HCEC 1CT (cell line): ENCODE results near the gene MPP3.

Experiments
- DNase-seq: peaks from one replicate; pipeline ENCODE4 v3.0.0-alpha.2; 2017

The MPP3 gene

DNA sequence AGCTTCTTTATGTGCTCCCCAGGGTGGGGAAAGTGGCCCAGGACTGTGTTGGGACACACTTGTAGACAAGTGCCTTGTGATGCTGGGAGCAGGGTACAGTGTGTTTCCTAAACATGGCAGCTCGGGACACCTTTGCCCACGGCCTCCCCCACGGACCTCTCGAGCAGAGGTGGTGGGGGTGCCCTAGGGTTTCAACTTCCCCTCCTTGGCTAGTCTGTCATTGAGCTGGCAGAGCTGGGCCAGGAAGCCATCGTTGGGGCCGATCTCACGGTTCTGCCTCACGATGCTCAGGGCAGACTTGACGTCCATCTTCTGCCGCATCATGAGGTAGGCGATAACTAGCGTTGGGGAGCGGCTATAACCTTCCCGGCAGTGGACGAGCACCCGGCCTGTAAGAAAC, 63.5 kb downstream of the MPP3 start:
- DNase-seq, result no peak

DNA sequence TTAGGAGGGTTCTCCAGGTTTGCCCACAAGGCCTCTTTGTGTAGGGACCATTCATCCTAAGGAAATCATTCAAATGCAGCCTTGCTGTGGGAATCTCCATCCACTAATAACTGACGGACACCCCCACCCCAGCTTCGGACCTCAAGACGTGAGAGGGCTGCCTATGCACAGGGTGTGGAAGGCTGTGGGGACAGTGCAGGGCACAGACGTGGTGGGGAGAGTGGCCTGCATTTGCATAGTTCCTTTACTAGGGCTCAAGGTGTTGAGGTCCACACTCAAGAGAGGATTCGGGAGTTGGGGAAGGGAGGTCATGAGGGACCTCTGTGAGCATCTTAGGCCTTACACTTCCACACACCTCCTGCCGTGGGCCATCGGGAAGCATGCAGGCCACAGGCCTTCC, 64.0 kb downstream of the MPP3 start:
- no peak for DNase-seq

DNA sequence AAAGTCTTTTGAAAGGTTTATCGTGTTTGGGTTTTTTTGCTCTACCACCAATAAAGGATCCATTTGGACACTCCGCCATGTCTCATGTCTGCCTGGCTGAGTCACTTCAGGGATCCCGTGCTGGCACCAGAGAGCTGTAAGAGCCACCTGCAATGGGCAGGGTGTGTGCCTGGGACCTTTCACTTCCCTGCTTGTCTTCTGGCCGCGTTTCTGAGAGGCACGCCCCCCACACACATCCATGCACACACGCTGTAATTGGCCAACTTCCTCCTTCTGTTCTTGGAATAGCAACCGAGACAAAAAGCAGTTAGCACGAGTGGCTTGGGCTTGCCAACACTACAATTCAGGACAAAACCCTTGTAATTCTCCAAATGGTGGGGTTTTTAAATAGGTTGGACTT, 64.6 kb downstream of the MPP3 start:
- no peak for DNase-seq

DNA sequence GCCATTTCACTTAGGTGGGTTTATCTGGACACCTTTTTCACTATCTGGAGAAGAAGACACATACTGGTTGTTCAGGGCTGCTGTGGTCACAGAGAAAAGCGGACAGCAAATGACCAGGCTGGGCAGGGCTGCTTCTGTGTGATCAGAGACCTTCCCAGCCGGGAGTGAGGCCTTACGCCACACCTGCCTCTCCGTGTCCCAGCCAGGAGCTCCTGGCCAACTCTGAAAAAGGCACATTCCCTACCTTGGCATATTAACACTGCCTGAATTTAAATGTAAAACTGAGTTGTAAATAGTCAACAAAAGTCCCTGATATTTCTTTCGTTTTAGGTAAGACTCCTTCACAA, 65.3 kb downstream of the MPP3 start:
- no peak for DNase-seq

GRCh38 chr17:43767053-43767712, 65.8 kb downstream of the MPP3 start:
- DNase-seq, result no peak

DNA sequence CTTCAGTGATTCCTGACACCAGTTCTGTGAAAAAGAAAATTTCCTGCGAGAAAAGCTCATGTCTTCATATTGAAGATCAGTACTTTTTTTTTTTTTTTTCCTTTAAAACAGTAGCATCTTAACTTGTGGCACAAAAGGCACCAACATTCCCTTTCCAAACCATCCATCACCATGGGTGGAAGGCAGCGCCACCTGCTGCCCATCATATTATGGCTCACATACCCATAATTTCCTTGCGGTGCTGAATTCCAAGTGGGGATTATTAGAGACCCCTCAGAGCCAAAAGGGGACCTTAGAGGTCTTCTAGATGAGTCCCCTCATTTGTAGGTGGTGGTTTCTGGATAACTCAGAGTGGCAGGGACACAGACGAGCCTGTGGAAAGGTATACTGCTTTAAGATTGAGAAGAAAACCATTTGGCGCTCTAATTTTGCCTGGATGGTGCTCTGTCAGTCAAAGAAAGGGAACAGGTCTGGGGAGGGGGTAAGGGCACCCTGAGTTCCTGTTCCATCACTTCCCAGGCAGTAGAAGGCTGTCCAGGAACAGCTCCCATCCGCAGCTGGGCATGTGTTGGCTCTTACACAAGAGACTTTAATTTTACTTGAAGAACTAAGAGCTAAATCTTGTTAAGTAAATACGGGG, 66.4 kb downstream of the MPP3 start:
- peak; percentile 33 for DNase-seq

DNA sequence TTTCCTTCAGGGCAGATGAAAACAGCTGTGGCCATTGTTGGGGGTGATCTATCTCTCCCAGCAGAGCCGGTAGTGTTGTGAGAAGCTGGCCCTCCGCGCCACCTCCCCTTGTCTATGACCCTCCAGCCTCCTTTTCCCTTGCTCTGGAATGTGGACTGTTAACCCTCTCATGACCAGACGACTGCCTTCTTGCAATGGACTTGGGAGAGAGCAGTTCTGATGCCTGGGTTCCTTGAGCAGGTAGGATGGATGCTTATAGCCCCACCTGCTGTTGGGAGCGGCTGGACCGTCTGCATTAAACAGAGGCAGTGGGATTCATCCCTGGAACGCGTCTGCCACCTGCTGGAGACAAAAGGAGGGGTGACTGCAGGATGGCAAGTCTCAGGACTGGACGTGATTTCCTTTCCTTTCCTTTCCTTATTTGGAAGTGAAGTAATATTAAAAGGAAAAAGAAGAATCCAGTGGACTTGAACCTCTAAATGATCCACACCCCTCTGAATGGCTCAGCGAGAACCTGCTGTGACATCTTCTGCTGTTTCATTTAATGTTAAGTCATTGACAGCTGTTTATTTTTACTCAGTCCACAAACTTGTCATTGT, 72.6 kb downstream of the MPP3 start:
- DNase-seq, result peak; percentile 81

- no peak for DNase-seq
These were observed 73.1 kb downstream of the MPP3 start for GRCh38 chr17:43759836-43760235.

- no peak for DNase-seq
These were observed 74.3 kb downstream of the MPP3 start, which contains the start of gene SOST for GRCh38 chr17:43758497-43759174. SOST (minus strand) TSS chr17:43758791; CDS start chr17:43758741, 50 bp downstream.

- no peak for DNase-seq
These were observed 74.9 kb downstream of the MPP3 start for GRCh38 chr17:43758086-43758485.

GRCh38 chr17:43757171-43757660, 75.7 kb downstream of the MPP3 start:
- no peak for DNase-seq

- DNase-seq, result no peak
These were observed 76.7 kb downstream of the MPP3 start for GRCh38 chr17:43756201-43756600.

GRCh38 chr17:43755389-43755875, 77.5 kb downstream of the MPP3 start:
- DNase-seq, result no peak

GRCh38 chr17:43754947-43755346, 78.0 kb downstream of the MPP3 start:
- DNase-seq, result no peak

DNA sequence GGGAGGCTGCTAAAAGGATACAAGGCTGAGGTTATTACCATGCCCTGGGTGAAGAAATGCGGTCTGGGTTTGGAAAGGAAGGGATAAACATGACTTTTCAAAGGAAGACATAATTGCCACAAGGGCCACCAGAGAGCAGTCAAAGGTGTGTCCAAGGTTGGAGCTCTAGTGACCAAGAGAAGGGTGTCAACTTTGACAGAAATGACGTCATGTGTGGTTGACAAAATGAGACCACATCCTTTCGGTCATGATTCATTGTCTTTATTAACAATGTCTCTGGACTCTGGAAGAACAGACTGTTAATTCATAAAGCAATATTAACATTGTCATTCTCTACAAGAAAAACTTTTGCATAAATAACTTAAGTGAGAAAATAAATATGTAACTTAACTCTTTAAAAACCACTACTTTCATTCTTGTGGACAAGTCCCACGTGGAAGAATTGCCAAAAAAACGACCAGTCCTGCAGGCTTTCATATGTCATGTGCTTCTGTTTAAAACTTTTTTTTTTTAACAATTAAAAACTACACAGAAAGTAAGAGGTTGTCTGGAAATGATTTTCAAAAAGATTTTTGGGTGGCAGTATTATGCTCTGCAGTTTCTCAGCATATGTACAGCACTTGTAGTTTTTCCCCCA, 79.3 kb downstream of the MPP3 start:
- no peak for DNase-seq
